ENCODE data around the gene MYO5A.
A peak's percentile ranks its signal among the peaks of the same experiment; 100 is the strongest.

MYO5A gene

DNA sequence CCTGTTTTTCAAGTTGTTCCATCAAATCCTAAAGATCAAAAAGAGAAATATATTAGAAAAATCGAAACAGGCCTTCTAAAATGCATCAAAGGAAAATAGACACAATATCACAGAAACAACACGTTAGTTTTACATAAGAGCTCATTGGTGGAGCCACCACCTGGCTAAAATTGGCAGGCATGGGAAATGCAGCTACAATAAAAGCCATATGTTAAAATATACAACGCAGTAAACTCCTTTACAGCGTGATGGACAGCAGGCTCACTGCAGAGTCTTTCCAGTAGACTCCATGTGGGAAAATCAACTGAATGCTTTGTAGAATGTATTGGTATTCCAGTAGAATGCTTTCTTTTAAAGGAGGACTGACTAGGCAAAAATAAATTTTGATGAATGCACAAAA is 192.2 kb downstream of the MYO5A start:
- Histone ChIP-seq H2AFZ (ENCODE audit: low read length) (no peak overlapping the region), H3K9me2 (replicated peaks; ENCODE audit: low read depth, low read length) (no peaks in the 10 kb centered on the region), H3K36me3 (ENCODE audit: insufficient read depth, low read length) (peaks cover 5% of the 10 kb centered on the region; the same call in 1 of the 2 replicates), H3K27me3 (ENCODE audit: insufficient read depth, low read length, poor library complexity, severe bottlenecking) (no peaks in the 10 kb centered on the region), H3K4me2 (ENCODE audit: low read depth, low read length, poor library complexity, severe bottlenecking) (no peak overlapping the region), H3K9ac (ENCODE audit: low read depth, low read length, poor library complexity, severe bottlenecking) (no peak overlapping the region), H3F3A (ENCODE audit: low read depth) (no peaks in the 10 kb centered on the region), H3K4me3 (ENCODE audit: low read length, poor library complexity, severe bottlenecking) (no peak overlapping the region), H3K4me1 (ENCODE audit: insufficient read depth, low read length, poor library complexity, severe bottlenecking) (peaks cover 17% of the 10 kb centered on the region), H3K79me2 (ENCODE audit: insufficient read depth, low read length) (no peaks in the 10 kb centered on the region), H3K9me3 (ENCODE audit: insufficient read depth, low read depth, low read length) (no peaks in the 10 kb centered on the region), H4K20me1 (ENCODE audit: insufficient read depth, low read length, poor library complexity, severe bottlenecking) (no peaks in the 10 kb centered on the region)
- TF ChIP-seq CTCF (conservative IDR thresholded peaks at IDR 0.05; ENCODE audit: low read length) (peak; percentile 54), EZH2phosphoT487 (IDR thresholded peaks at IDR 0.05; ENCODE audit: borderline replicate concordance) (no peak)

- H3F3A ChIP-seq (ENCODE audit: low read depth), result no peaks in the 10 kb centered on the region
- TF ChIP-seq CTCF (conservative IDR thresholded peaks at IDR 0.05; ENCODE audit: low read length), result no peak
- TF ChIP-seq EZH2phosphoT487 (IDR thresholded peaks at IDR 0.05; ENCODE audit: borderline replicate concordance), result no peak
Observed at GRCh38 chr15:52334491-52335160, 194.1 kb downstream of the MYO5A start.

GRCh38 chr15:52331490-52332240 is 197.0 kb downstream of the MYO5A start:
- Histone ChIP-seq H3K9ac (ENCODE audit: low read depth, low read length, poor library complexity, severe bottlenecking) (peak overlapping the region; percentile 8), H3K36me3 (ENCODE audit: insufficient read depth, low read length) (peaks cover 27% of the 10 kb centered on the region; the same call in 1 of the 2 replicates)

More at GRCh38 chr15:52334491-52335160, 194.1 kb downstream of the MYO5A start:
- Histone ChIP-seq H3K27me3 (ENCODE audit: insufficient read depth, low read length, poor library complexity, severe bottlenecking) (no peaks in the 10 kb centered on the region), H4K20me1 (ENCODE audit: insufficient read depth, low read length, poor library complexity, severe bottlenecking) (no peaks in the 10 kb centered on the region), H3K36me3 (ENCODE audit: insufficient read depth, low read length) (peaks cover 7% of the 10 kb centered on the region; the same call in 1 of the 2 replicates), H3K4me1 (ENCODE audit: insufficient read depth, low read length, poor library complexity, severe bottlenecking) (peaks cover 18% of the 10 kb centered on the region), H3K9me2 (replicated peaks; ENCODE audit: low read depth, low read length) (no peaks in the 10 kb centered on the region), H2AFZ (ENCODE audit: low read length) (no peak overlapping the region), H3K9ac (ENCODE audit: low read depth, low read length, poor library complexity, severe bottlenecking) (no peak overlapping the region), H3K4me2 (ENCODE audit: low read depth, low read length, poor library complexity, severe bottlenecking) (no peak overlapping the region), H3K79me2 (ENCODE audit: insufficient read depth, low read length) (no peaks in the 10 kb centered on the region), H3K4me3 (ENCODE audit: low read length, poor library complexity, severe bottlenecking) (no peak overlapping the region), H3K9me3 (ENCODE audit: insufficient read depth, low read depth, low read length) (no peaks in the 10 kb centered on the region)

More at GRCh38 chr15:52331490-52332240, 197.0 kb downstream of the MYO5A start:
- Histone ChIP-seq H3F3A (ENCODE audit: low read depth) (no peaks in the 10 kb centered on the region), H3K4me2 (ENCODE audit: low read depth, low read length, poor library complexity, severe bottlenecking) (peak overlapping the region; percentile 58), H3K9me3 (ENCODE audit: insufficient read depth, low read depth, low read length) (no peaks in the 10 kb centered on the region), H3K4me1 (ENCODE audit: insufficient read depth, low read length, poor library complexity, severe bottlenecking) (peaks cover 7% of the 10 kb centered on the region), H3K4me3 (ENCODE audit: low read length, poor library complexity, severe bottlenecking) (no peak overlapping the region), H4K20me1 (ENCODE audit: insufficient read depth, low read length, poor library complexity, severe bottlenecking) (no peaks in the 10 kb centered on the region), H3K27me3 (ENCODE audit: insufficient read depth, low read length, poor library complexity, severe bottlenecking) (no peaks in the 10 kb centered on the region), H3K9me2 (replicated peaks; ENCODE audit: low read depth, low read length) (no peaks in the 10 kb centered on the region), H2AFZ (ENCODE audit: low read length) (peak overlapping the region; percentile 59; the same call in 1 of the 2 replicates), H3K79me2 (ENCODE audit: insufficient read depth, low read length) (no peaks in the 10 kb centered on the region)
- TF ChIP-seq CTCF (conservative IDR thresholded peaks at IDR 0.05; ENCODE audit: low read length), result peak; percentile 82
- no peak for TF ChIP-seq EZH2phosphoT487 (IDR thresholded peaks at IDR 0.05; ENCODE audit: borderline replicate concordance)

All from Loucy (cell line).